ENCODE measurements around the gene GPATCH1. TPM values are rescaled to one million over a fixed set of nuclear protein-coding genes. Genes with fewer than 3 reads are reported as not detected.
"Not testable (repeated sequence)": the region's sequence is repeated elsewhere in the genome, so short reads cannot be mapped to it uniquely, and the experiment has no call there.

Gene GPATCH1
- total RNA-seq, 1 experiment from 2014 or later, result 16.1 TPM

DNA sequence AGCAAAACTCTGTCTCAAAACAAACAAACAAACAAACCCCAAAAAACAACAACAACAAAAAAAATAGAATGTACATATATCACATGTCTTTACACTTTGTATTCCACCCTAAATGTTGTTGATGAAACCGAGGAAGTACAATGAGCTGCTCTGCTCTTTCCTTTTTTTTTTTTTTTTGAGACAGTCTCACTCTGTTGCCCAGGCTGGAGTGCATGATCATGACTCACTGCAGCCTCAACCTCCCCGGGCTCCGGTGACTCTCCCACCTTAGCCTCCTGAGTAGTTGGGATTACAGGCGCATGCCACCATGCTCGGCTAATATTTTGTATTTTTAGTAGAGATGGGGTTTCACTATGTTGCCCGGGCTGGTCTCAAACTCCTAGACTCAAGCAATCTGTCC, 82.5 kb downstream of the GPATCH1 start:
- no peak for DNase-seq
- Histone ChIP-seq H3K4me3 (ENCODE audit: low read depth, low read length) (no peak overlapping the region), H3K9me3 (peaks cover 15% of the 10 kb centered on the region; the same call in 1 of the 2 replicates), H3K36me3 (ENCODE audit: control insufficient read depth, insufficient read depth, low read length) (no peaks in the 10 kb centered on the region), H3K4me1 (no peaks in the 10 kb centered on the region), H3K27me3 (replicated peaks; ENCODE audit: control insufficient read depth, insufficient read depth, low read length) (no peaks in the 10 kb centered on the region)
- TF ChIP-seq, protein P1, sequence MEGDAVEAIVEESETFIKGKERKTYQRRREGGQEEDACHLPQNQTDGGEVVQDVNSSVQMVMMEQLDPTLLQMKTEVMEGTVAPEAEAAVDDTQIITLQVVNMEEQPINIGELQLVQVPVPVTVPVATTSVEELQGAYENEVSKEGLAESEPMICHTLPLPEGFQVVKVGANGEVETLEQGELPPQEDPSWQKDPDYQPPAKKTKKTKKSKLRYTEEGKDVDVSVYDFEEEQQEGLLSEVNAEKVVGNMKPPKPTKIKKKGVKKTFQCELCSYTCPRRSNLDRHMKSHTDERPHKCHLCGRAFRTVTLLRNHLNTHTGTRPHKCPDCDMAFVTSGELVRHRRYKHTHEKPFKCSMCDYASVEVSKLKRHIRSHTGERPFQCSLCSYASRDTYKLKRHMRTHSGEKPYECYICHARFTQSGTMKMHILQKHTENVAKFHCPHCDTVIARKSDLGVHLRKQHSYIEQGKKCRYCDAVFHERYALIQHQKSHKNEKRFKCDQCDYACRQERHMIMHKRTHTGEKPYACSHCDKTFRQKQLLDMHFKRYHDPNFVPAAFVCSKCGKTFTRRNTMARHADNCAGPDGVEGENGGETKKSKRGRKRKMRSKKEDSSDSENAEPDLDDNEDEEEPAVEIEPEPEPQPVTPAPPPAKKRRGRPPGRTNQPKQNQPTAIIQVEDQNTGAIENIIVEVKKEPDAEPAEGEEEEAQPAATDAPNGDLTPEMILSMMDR (IDR thresholded peaks at IDR 0.05; ENCODE audit: insufficient read depth in 1 of 2, low read depth in 1 of 2, low read length in 1 of 2, severe bottlenecking in 1 of 2, unreplicated experiment in 1 of 2), result no peak
- Mint-ChIP-seq H3K36me3 (ENCODE audit: insufficient read depth, unreplicated experiment) (peaks cover 4% of the 10 kb centered on the region), H3K4me3 (ENCODE audit: unreplicated experiment) (no peak overlapping the region), H3K27ac (ENCODE audit: unreplicated experiment) (no peak overlapping the region), H3K4me1 (ENCODE audit: low read depth, unreplicated experiment) (no peaks in the 10 kb centered on the region), H3K9me3 (ENCODE audit: unreplicated experiment) (peaks cover 14% of the 10 kb centered on the region), H3K27me3 (ENCODE audit: insufficient read depth, unreplicated experiment) (no peaks in the 10 kb centered on the region)
- BruUV-seq (replicated peaks), result no TSS peak
- intact Hi-C loops (cut with micrococcal nuclease; ENCODE audit: unreplicated experiment), result no loop called here
- POLR2A ChIA-PET, result no interaction called here
- CTCF ChIA-PET, result interaction anchor here (1.7 kb wide), 1 partner anchor 13 kb away, joined by 4 read pairs; no protein-coding TSS in a partner anchor

- H3K36me3 Mint-ChIP-seq (ENCODE audit: insufficient read depth, unreplicated experiment); DNase-seq; H3K4me1 Mint-ChIP-seq (ENCODE audit: low read depth, unreplicated experiment); H3K36me3 ChIP-seq (ENCODE audit: control insufficient read depth, insufficient read depth, low read length); BruUV-seq (replicated peaks); H3K4me1 ChIP-seq; intact Hi-C loops (cut with micrococcal nuclease; ENCODE audit: unreplicated experiment); H3K27ac Mint-ChIP-seq (ENCODE audit: unreplicated experiment); H3K27me3 Mint-ChIP-seq (ENCODE audit: insufficient read depth, unreplicated experiment); H3K4me3 ChIP-seq (ENCODE audit: low read depth, low read length); H3K4me3 Mint-ChIP-seq (ENCODE audit: unreplicated experiment); H3K27me3 ChIP-seq (replicated peaks; ENCODE audit: control insufficient read depth, insufficient read depth, low read length): not testable (repeated sequence)
- peaks cover 24% of the 10 kb centered on the region for H3K9me3 Mint-ChIP-seq (ENCODE audit: unreplicated experiment)
- H3K9me3 ChIP-seq, result peaks cover 17% of the 10 kb centered on the region; the same call in 1 of the 2 replicates
- CTCF ChIA-PET, result interaction anchor here (0.8 kb wide), 1 partner anchor 18 kb away, joined by 5 read pairs; no protein-coding TSS in a partner anchor
- POLR2A ChIA-PET, result interaction anchor here (1.3 kb wide), 1 partner anchor 11 kb away, joined by 15 read pairs; no protein-coding TSS in a partner anchor
Observed at GRCh38 chr19:33166037-33166436, 85.1 kb downstream of the GPATCH1 start.

- intact Hi-C loops (cut with micrococcal nuclease; ENCODE audit: unreplicated experiment), result no loop called here
- no peak overlapping the region for H3K4me3 ChIP-seq (ENCODE audit: low read depth, low read length)
- Mint-ChIP-seq H3K27me3 (ENCODE audit: insufficient read depth, unreplicated experiment) (no peaks in the 10 kb centered on the region), H3K4me3 (ENCODE audit: unreplicated experiment) (no peak overlapping the region), H3K36me3 (ENCODE audit: insufficient read depth, unreplicated experiment) (peaks cover 4% of the 10 kb centered on the region), H3K4me1 (ENCODE audit: low read depth, unreplicated experiment) (no peaks in the 10 kb centered on the region), H3K27ac (ENCODE audit: unreplicated experiment) (no peak overlapping the region), H3K9me3 (ENCODE audit: unreplicated experiment) (peaks cover 24% of the 10 kb centered on the region)
- CTCF ChIA-PET, result no interaction called here
- H3K9me3 ChIP-seq, result peaks cover 17% of the 10 kb centered on the region; the same call in 1 of the 2 replicates
- TF ChIP-seq, protein P1 (IDR thresholded peaks at IDR 0.05; ENCODE audit: insufficient read depth in 1 of 2, low read depth in 1 of 2, low read length in 1 of 2, severe bottlenecking in 1 of 2, unreplicated experiment in 1 of 2), result no peak
- no peak for DNase-seq
- no peaks in the 10 kb centered on the region for H3K4me1 ChIP-seq
- BruUV-seq (replicated peaks), result no TSS peak
- no peaks in the 10 kb centered on the region for H3K36me3 ChIP-seq (ENCODE audit: control insufficient read depth, insufficient read depth, low read length)
- POLR2A ChIA-PET, result no interaction called here
- no peaks in the 10 kb centered on the region for H3K27me3 ChIP-seq (replicated peaks; ENCODE audit: control insufficient read depth, insufficient read depth, low read length)
Observed at GRCh38 chr19:33167438-33167837, 86.5 kb downstream of the GPATCH1 start.
